Pancreas (tissue), 10 donors: ENCODE data around the gene EPHA3. TPM values are rescaled to one million over a fixed set of nuclear protein-coding genes. Genes with fewer than 3 reads are reported as not detected.

ENCODE experiments used
- ATAC-seq, 4 donors: fragments of 200-7000 bp; cut with Tn5 transposase; one replicate each; pipeline versions ENCODE4 v1.8.0 to v1.9.1; 2020; ENCODE audit warnings: mild to moderate bottlenecking in 4 of 4, moderate library complexity in 4 of 4
- DNase-seq, 6 donors: peaks; one replicate each; pipeline ENCODE4 v3.0.0-alpha.2; 2020
- FAIRE-seq: peaks from 2 replicates; lab custom pipeline; 2012; peaks lifted over from hg19 to GRCh38; lab: Jason Lieb, UNC
- H3K27ac ChIP-seq, 4 donors: fragments of 200-600 bp; sonication (generic); 1 replicate in 3 of 4; 2 replicates in 1 of 4; pipeline versions ENCODE4 v1.5.0 to v1.8.0; 2020
- H3K27me3 ChIP-seq, 4 donors: fragments of 200-600 bp; one replicate each; pipeline ENCODE4 v1.8.0; 2021
- H3K36me3 ChIP-seq, 3 donors: fragments of 200-600 bp; sonication (generic) in 1 of 3; one replicate each; pipeline versions ENCODE4 v1.5.0 to v1.8.0; 2020 to 2021
- H3K4me1 ChIP-seq, 3 donors: fragments of 200-600 bp; one replicate each; pipeline ENCODE4 v1.8.0; 2021
- H3K4me3 ChIP-seq, 4 donors: fragments of 200-600 bp; sonication (generic) in 2 of 4; one replicate each; pipeline versions ENCODE4 v1.5.0 to v1.8.0; 2020 to 2021
- H3K9me3 ChIP-seq, 4 donors: fragments of 200-600 bp; one replicate each; pipeline ENCODE4 v1.8.0; 2021
- CTCF ChIP-seq, 4 donors: fragments of 200-600 bp; sonication (generic) in 3 of 4; IDR thresholded peaks; one replicate each; pipeline versions ENCODE4 v1.5.0 to v1.8.0; 2021; ENCODE audit warnings: antibody characterized with exemption in 4 of 4
- WGBS, 2 donors: extraction: QIAGEN DNeasy Blood & Tissue Kit; methylation state at CpG; one replicate each; pipeline ENCODE4 v1.1.7; 2013; 5-methylcytosine and 5-hydroxymethylcytosine counted together
- intact Hi-C, 3 donors: fragments of 100-400 bp; cut with DNase I; formaldehyde crosslinking; loops; one replicate each; pipeline versions ENCODE4 v1.11.1 to v1.14.2; 2022
- polyA plus RNA-seq, 2 donors: library from polyadenylated mRNA; stranded (reverse); fragments of 200-250 nt; gene quantifications; one replicate each; pipeline ENCODE4 v1.2.3, GENCODE V29; 2013
- total RNA-seq, 6 donors: library from RNA; stranded (reverse); fragmentation: NEBNext Ultra II Directional in 4 of 6; extraction: Animal tissue kit (Norgen Biotek cat#: 25700) in 4 of 6; gene quantifications; one replicate each; pipeline versions ENCODE4 v1.2.1 to v1.2.4, GENCODE V29; 2021 to 2023
- donor health status: healthy with polysubstance abuse.
- donor health status: DM: no; HTN: no; CAD: no; lungs with moderate emphysema.
- donor health status: DM: no; HTN: no; CAD: no.
- donor health status: control.
- donor health status: control.
- donor health status: Bipolar disorder and iron deficiency.
- donor health status: DM: yes; HTN: yes; CAD: no.
- donor health status: DM: no; HTN: no; CAD: no.
- donor health status: DM: no; HTN: no; CAD: no.
- donor health status: DM: yes; HTN: yes; CAD: no.

The EPHA3 gene
- total RNA-seq: 1 to 10 TPM in 3 of 6 donors, under 1 TPM in 3; 0.43 to 7.7 (median 1.0) TPM
- under 1 TPM; 0.27 to 0.49 TPM for polyA plus RNA-seq

DNA sequence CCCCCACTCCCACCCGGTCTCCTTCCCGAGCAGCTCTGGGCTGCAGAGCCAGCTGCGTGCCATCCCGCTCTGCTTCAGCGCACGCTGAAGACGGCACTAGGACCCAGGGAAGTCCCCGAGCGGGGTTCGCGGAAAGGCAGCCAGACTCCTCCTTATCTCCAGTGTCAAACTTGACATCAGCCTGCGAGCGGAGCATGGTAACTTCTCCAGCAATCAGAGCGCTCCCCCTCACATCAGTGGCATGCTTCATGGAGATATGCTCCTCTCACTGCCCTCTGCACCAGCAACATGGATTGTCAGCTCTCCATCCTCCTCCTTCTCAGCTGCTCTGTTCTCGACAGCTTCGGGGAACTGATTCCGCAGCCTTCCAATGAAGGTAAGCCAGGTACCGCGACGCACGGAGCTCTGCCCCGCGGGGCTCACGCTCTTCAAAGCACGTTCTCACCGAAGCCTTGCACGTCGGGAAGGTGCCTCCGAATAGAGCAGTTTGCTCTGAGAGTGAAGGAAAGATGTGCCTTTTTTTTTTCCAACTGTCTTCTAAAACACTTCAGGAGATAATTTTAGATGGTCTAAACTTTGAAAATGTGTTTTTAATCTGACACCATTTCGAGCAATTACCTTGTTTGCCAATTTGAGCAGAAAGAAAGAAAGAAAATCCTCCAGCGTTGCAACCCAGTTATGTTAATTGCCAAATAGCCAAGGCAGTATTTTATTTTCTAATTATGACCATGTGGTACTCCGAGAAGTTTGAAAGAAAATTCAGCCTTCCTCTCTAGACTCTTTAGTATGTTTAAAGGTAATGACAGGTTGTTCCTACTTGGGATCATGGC, at the start of gene EPHA3:
Gene EPHA3 (plus strand): TSS at position 161 of the 830 bp plus-strand sequence. CDS start 128 bp downstream, at position 289.
- no peak for FAIRE-seq
- intact Hi-C loops: loop anchor here in 1 of 3 donors (10.0 kb wide), 1 partner anchor 903 kb away; no protein-coding TSS in a partner anchor
- WGBS, 2 donors: 2 to 3% methylated on average over 32 of the region's 32 CpGs
- peaks cover 0 to 58% (median 19%) of the 10 kb centered on the region in 4 donors for H3K27me3 ChIP-seq
- no peak for TF ChIP-seq CTCF (IDR thresholded peaks at IDR 0.05)
- H3K9me3 ChIP-seq: no peaks in the 10 kb centered on the region
- DNase-seq: peak; percentile 35 to 79 (median 64)
- H3K36me3 ChIP-seq: no peaks in the 10 kb centered on the region
- peaks cover 0 to 5% (median 0%) of the 10 kb centered on the region in 3 donors for H3K4me1 ChIP-seq
- H3K4me3 ChIP-seq: peak within 1 kb of the TSS in 2 of 4 donors; percentile 5 to 17
- peak; percentile 73 to 98 (median 94) for ATAC-seq
- H3K27ac ChIP-seq: no peak within 1 kb of the TSS

- TF ChIP-seq CTCF (IDR thresholded peaks at IDR 0.05): no peak
- no peak overlapping the region for H3K27ac ChIP-seq
- H3K36me3 ChIP-seq: no peaks in the 10 kb centered on the region
- H3K4me1 ChIP-seq: no peaks in the 10 kb centered on the region
- DNase-seq (no peak), FAIRE-seq (no peak), ATAC-seq (no peak)
- H3K9me3 ChIP-seq: no peaks in the 10 kb centered on the region
- WGBS, 2 donors: 72 to 75% methylated on average over 2 of the region's 2 CpGs
- H3K4me3 ChIP-seq: no peak overlapping the region
- no peaks in the 10 kb centered on the region for H3K27me3 ChIP-seq
- intact Hi-C loops: no loop called here
These were observed 49.0 kb upstream of the EPHA3 start for GRCh38 chr3:89058371-89058770.

DNA sequence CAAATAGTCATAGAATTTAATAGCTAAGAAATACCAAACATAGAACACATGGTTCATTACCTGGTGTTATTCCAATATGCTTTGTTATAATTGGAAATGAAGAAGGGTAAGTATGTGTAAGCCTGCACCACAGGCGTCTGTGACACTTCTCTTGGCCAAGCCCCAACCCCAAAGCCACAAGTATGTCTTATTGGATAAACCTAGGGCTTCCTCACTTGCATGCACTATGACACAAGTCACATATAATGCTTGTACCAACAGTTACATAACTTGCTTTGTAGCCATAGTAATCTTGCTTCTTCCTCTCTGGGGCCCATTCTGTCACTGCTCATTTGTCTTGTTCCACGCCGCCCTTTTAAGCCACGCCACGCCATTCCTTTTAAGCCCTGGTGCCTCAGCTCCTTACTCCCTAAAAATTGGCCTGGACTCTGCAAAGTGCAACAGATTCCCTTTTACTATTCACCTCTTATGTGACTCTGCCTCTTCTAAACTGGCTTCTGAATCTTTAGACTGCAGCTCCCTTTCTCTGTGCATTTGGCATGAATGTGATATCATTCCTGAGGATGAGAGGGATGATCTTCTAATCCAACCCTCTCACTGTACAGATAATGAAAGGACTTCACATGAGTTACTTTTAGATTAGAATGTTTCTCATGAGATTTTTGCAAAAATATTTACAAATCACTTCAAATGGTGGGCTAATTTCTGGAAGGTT, 48.1 kb upstream of the EPHA3 start:
- no peak for ATAC-seq

GRCh38 chr3:89061259-89061658, 46.2 kb upstream of the EPHA3 start:
- Histone ChIP-seq H3K27me3 (no peaks in the 10 kb centered on the region), H3K27ac (no peak overlapping the region), H3K9me3 (no peaks in the 10 kb centered on the region), H3K4me1 (no peaks in the 10 kb centered on the region), H3K36me3 (no peaks in the 10 kb centered on the region), H3K4me3 (no peak overlapping the region)
- no peak for TF ChIP-seq CTCF (IDR thresholded peaks at IDR 0.05)
- FAIRE-seq (no peak), DNase-seq (no peak), ATAC-seq (no peak)
- intact Hi-C loops: no loop called here
- WGBS, 2 donors: 84 to 93% methylated on average over 2 of the region's 2 CpGs

More for the DNA sequence above, 48.1 kb upstream of the EPHA3 start:
- intact Hi-C loops: no loop called here
- no peaks in the 10 kb centered on the region for H3K36me3 ChIP-seq
- H3K9me3 ChIP-seq: no peaks in the 10 kb centered on the region
- H3K27ac ChIP-seq: no peak overlapping the region
- FAIRE-seq: no peak
- no peaks in the 10 kb centered on the region for H3K4me1 ChIP-seq
- no peaks in the 10 kb centered on the region for H3K27me3 ChIP-seq
- no peak for TF ChIP-seq CTCF (IDR thresholded peaks at IDR 0.05)
- DNase-seq: no peak
- H3K4me3 ChIP-seq: no peak overlapping the region
- WGBS, 2 donors: 72 to 73% methylated on average over 5 of the region's 5 CpGs
